ENCODE data around the gene RFC4. TPM values are rescaled to one million over a fixed set of nuclear protein-coding genes. Genes with fewer than 3 reads are reported as not detected.

RFC4 gene
- total and polyA plus RNA-seq, 9 of the 15 experiments (the other 6 are each of a cell fraction or from before 2014, with no cell fraction given): 105 to 227 (median 180) TPM

DNA sequence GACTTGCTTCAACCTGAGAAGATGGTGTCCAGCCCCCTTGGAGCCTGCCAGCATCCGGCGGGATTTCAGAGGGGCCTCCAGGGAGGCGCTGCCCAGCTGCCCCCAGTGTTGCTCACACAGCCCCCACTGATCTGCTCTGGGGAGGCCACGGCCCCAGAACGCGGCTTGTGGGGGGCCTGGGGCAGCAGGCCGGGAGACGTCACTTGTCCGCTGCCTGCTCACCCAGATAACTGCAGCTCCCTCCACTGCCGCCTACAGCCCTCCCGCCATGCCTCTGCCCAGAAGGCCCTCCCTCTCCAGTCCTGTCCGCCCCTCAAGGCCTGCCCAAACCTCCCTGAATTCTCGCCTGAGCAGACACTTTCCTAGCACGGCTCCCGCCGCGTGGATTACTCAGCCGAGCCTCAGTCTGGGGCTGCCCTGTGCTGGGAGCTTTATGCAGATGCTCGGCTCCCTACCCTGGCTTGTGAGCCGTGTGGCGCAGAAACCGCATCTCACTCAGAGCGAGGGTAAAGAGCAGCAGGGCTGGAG is 19.1 kb upstream of the RFC4 start (continued):
- TF ChIP-seq, protein P1, sequence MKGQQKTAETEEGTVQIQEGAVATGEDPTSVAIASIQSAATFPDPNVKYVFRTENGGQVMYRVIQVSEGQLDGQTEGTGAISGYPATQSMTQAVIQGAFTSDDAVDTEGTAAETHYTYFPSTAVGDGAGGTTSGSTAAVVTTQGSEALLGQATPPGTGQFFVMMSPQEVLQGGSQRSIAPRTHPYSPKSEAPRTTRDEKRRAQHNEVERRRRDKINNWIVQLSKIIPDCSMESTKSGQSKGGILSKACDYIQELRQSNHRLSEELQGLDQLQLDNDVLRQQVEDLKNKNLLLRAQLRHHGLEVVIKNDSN (CRISPR knock-in tag; IDR thresholded peaks at IDR 0.05): no peak
- no peak for TF ChIP-seq CBFB (CRISPR knock-in tag; IDR thresholded peaks at IDR 0.05)
- TF ChIP-seq TCF3 (CRISPR knock-in tag; IDR thresholded peaks at IDR 0.05): peak; percentile 56
- TF ChIP-seq GABPA (tag; conservative IDR thresholded peaks at IDR 0.05; ENCODE audit: low read depth): no peak
- no peak for TF ChIP-seq SOX6 (IDR thresholded peaks at IDR 0.05)
- TF ChIP-seq NFIC (IDR thresholded peaks at IDR 0.05): no peak
- TF ChIP-seq TCFL5 (CRISPR knock-in tag; conservative IDR thresholded peaks at IDR 0.05): no peak
- 0 out of 2 replicates have a peak, but pooled peaks have one; percentile 29 for TF ChIP-seq CREB1 (IDR thresholded peaks at IDR 0.05)
- no peak for TF ChIP-seq CREB1 (CRISPR knock-in tag; IDR thresholded peaks at IDR 0.05)
- TF ChIP-seq, protein P2, sequence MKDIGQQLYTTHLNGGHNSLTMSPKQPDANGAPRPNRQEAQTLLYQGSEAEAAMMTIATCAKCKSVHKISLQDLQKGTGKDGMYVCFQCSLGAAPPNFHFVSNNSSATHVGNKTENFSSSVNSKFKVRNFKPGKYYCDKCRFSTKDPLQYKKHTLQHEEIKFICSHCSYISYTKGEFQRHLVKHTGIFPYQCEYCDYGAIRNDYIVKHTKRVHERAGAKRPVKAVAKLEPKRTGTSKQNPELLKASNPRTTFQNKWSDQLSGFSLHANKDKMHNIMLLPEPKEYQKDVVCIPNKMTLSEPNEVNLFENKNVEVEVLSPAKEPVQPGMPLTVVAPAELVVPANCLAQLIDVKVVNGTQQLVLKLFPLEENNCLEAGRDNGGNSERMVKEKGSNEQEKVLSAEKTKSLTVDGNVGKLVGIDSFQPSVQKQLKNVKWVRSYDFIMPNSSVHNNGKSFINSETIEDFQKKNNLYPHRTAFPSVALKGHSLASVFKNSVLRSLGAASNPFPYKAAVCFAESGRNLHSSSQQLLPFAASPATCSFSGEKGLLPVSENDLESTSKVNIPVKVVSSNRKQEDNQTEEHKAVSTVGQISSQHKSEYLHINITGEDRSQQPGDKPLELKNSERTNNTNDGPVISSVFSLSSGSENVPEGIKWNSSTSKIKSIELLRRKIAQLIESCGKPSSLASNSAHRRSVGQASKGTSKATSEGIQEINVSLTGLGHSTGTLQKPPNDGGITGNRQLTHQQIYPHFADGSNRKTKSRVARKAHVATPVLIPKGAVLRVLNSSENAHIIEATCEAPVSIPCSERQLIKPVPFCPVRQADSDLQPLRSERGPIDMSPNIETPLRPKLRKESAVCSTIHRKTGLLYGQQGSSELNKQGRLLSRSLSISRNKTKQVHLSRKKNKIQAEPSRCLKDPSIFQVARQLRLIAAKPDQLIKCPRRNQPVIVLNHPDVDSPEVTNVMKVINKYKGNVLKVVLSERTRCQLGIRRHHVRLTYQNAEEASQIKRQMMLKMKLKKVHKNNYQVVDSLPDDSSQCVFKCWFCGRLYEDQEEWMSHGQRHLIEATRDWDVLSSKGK (CRISPR knock-in tag; IDR thresholded peaks at IDR 0.05): no peak
- TF ChIP-seq ZNF41 (CRISPR knock-in tag; conservative IDR thresholded peaks at IDR 0.05): no peak
- no peak for TF ChIP-seq SETDB1 (IDR thresholded peaks at IDR 0.05; ENCODE audit: low read length)
- peak; percentile 63 for TF ChIP-seq CBFA2T3 (IDR thresholded peaks at IDR 0.05)
- TF ChIP-seq ZNF124 (CRISPR knock-in tag; IDR thresholded peaks at IDR 0.05): no peak
- TF ChIP-seq LCOR (CRISPR knock-in tag; IDR thresholded peaks at IDR 0.05): no peak
- TF ChIP-seq ARID1B (IDR thresholded peaks at IDR 0.05): peak; percentile 63
- TF ChIP-seq KAT8 (IDR thresholded peaks at IDR 0.05; ENCODE audit: low read depth): no peak
- TF ChIP-seq NFRKB (IDR thresholded peaks at IDR 0.05; ENCODE audit: low read depth): no peak
- TF ChIP-seq FOXJ3 (CRISPR knock-in tag; IDR thresholded peaks at IDR 0.05): no peak

Measured in K562 (cell line).